Trophoblast cell (in vitro differentiated cells and primary cell): Measurements from ENCODE around the gene PKP1.

Source experiments
- DNase-seq, 2 donors: peaks; one replicate each; pipeline ENCODE4 v3.0.0-alpha.2; 2016
- H2AFZ ChIP-seq: 2 replicates; pipeline ENCODE4 v1.6.1; 2013; ENCODE audit warnings: low read length, moderate library complexity, mild to moderate bottlenecking; ENCODE audit not compliant: insufficient read depth, poor library complexity
- H2AK5ac ChIP-seq: 2 replicates; pipeline ENCODE4 v1.6.1; 2013; ENCODE audit warnings: mild to moderate bottlenecking, low read length
- H2BK120ac ChIP-seq: 2 replicates; pipeline ENCODE4 v1.6.1; 2013; ENCODE audit warnings: low read length, mild to moderate bottlenecking, moderate library complexity; ENCODE audit not compliant: insufficient read depth, poor library complexity
- H2BK12ac ChIP-seq: 2 replicates; pipeline ENCODE4 v1.6.1; 2013; ENCODE audit warnings: mild to moderate bottlenecking, low read length, moderate library complexity
- H2BK5ac ChIP-seq: 2 replicates; pipeline ENCODE4 v1.6.1; 2013; ENCODE audit warnings: low read length, low read depth, moderate library complexity, mild to moderate bottlenecking; ENCODE audit not compliant: poor library complexity
- H3K14ac ChIP-seq: 2 replicates; pipeline ENCODE4 v1.6.1; 2013; ENCODE audit warnings: mild to moderate bottlenecking, low read length
- H3K18ac ChIP-seq: 2 replicates; pipeline ENCODE4 v1.6.1; 2013; ENCODE audit warnings: mild to moderate bottlenecking, low read length
- H3K23ac ChIP-seq: 2 replicates; pipeline ENCODE4 v1.6.1; 2013; ENCODE audit warnings: low read length
- H3K27ac ChIP-seq: 2 replicates; pipeline ENCODE4 v1.5.1; 2013; ENCODE audit warnings: low read depth, mild to moderate bottlenecking, inconsistent platforms, low read length, moderate library complexity
- H3K27me3 ChIP-seq: 2 replicates; pipeline ENCODE4 v1.6.1; 2013; ENCODE audit warnings: inconsistent platforms, mild to moderate bottlenecking, low read length, moderate library complexity; ENCODE audit not compliant: insufficient read depth
- H3K36me3 ChIP-seq, 2 experiments: 1 replicate in 1 of 2; 2 replicates in 1 of 2; pipeline ENCODE4 v1.6.1; 2013; ENCODE audit warnings: low read length in 2 of 2, mild to moderate bottlenecking in 2 of 2, moderate library complexity in 1 of 2; ENCODE audit not compliant: insufficient read depth in 2 of 2, control insufficient read depth in 1 of 2
- H3K4ac ChIP-seq: 2 replicates; pipeline ENCODE4 v1.6.1; 2013; ENCODE audit warnings: low read depth, mild to moderate bottlenecking, low read length, moderate library complexity
- H3K4me1 ChIP-seq, 2 experiments: 1 replicate in 1 of 2; 2 replicates in 1 of 2; pipeline ENCODE4 v1.6.1; 2013; ENCODE audit warnings: low read length in 2 of 2, mild to moderate bottlenecking in 2 of 2, moderate library complexity in 1 of 2; ENCODE audit not compliant: insufficient read depth in 2 of 2, control insufficient read depth in 1 of 2
- H3K4me2 ChIP-seq: 2 replicates; pipeline ENCODE4 v1.6.1; 2013; ENCODE audit warnings: inconsistent platforms, mild to moderate bottlenecking, low read length, moderate library complexity
- H3K4me3 ChIP-seq: 2 replicates; pipeline ENCODE4 v1.5.1; 2013; ENCODE audit warnings: mild to moderate bottlenecking, low read depth, low read length, inconsistent platforms
- H3K79me1 ChIP-seq: one replicate; pipeline ENCODE4 v1.6.1; 2013; ENCODE audit warnings: low read length
- H3K79me2 ChIP-seq: 2 replicates; pipeline ENCODE4 v1.6.1; 2013; ENCODE audit warnings: low read length, mild to moderate bottlenecking; ENCODE audit not compliant: control insufficient read depth, insufficient read depth, poor library complexity
- H3K9ac ChIP-seq: 2 replicates; pipeline ENCODE4 v1.6.1; 2013; ENCODE audit warnings: mild to moderate bottlenecking, low read length
- H3K9me3 ChIP-seq: 2 replicates; pipeline ENCODE4 v1.6.1; 2013; ENCODE audit warnings: low read depth, mild to moderate bottlenecking, control low read depth, inconsistent platforms, low read length; ENCODE audit not compliant: insufficient read depth
- H4K12ac ChIP-seq: 2 replicates; pipeline ENCODE4 v1.6.1; 2013; ENCODE audit warnings: low read depth, mild to moderate bottlenecking, low read length, moderate library complexity
- H4K8ac ChIP-seq: 2 replicates; pipeline ENCODE4 v1.6.1; 2013; ENCODE audit warnings: low read depth, mild to moderate bottlenecking, low read length, moderate library complexity
- H4K91ac ChIP-seq: one replicate; pipeline ENCODE4 v1.6.1; 2013; ENCODE audit warnings: low read depth, mild to moderate bottlenecking, low read length, moderate library complexity
- WGBS: extraction: QIAGEN DNeasy Blood & Tissue Kit; methylation state at CpG from one replicate; pipeline ENCODE4 v1.1.7; 2013; ENCODE audit warnings: missing lambda C conversion rate; ENCODE audit not compliant: insufficient read length, insufficient coverage; ENCODE audit errors: extremely low coverage; 5-methylcytosine and 5-hydroxymethylcytosine counted together

PKP1 gene

DNA sequence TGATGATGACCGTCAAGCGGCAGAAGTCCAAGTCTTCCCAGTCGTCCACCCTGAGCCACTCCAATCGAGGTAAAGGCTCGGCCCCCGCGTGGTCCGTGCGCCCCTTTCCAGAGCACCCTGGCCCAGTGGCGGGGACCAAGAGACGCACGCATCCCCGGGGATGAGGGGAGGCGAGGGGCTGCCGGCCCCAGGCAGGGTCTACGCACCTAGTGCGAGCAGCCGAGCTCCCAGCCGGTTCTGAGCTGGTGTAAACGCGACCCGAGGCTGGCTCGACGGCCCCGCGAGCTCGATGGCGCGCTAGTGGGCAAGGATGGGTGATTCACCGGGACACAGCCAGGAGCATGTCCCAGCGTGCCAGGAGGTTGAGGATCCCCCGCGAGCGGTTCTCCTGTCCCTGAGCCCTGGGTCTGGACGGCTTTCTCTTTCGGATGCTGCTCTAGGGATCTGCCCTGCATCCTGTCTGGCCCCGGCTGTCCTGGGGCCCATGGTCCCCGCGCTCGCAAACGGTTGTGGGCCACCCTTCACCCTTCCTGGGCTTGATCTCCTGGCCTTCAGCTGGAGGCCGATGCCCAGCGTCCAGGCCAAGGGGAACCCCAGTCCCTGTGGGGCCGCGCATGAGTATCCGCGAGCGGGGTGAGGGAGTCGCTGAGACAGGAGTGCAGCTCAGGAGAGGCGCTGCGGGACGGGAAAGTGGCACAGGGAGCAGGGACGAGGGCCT, 689 bp downstream of the PKP1 start:
- Histone ChIP-seq H3K9ac (no peak overlapping the region), H3K14ac (no peak overlapping the region), H2AFZ (no peak overlapping the region), H3K27me3 (peaks cover 4% of the 10 kb centered on the region), H3K79me2 (no peaks in the 10 kb centered on the region), H3K4me1 (peaks cover 3 to 24% of the 10 kb centered on the region in 2 experiments), H3K23ac (no peak overlapping the region), H3K18ac (no peak overlapping the region), H3K79me1 (no peaks in the 10 kb centered on the region), H3K4ac (no peak overlapping the region), H4K8ac (no peak overlapping the region), H2BK5ac (no peak overlapping the region), H2BK12ac (peak overlapping the region; percentile 34), H4K91ac (peak overlapping the region; percentile 39), H3K4me2 (peak overlapping the region; percentile 53), H4K12ac (no peak overlapping the region), H2BK120ac (peak overlapping the region; percentile 23), H2AK5ac (no peak overlapping the region), H3K4me3 (no peak overlapping the region), H3K9me3 (peaks cover 12% of the 10 kb centered on the region), H3K36me3 (no peaks in the 10 kb centered on the region), H3K27ac (no peak overlapping the region)
- no peak for DNase-seq
- no CpG with 5 or more reads among the region's 53 CpGs for WGBS

DNA sequence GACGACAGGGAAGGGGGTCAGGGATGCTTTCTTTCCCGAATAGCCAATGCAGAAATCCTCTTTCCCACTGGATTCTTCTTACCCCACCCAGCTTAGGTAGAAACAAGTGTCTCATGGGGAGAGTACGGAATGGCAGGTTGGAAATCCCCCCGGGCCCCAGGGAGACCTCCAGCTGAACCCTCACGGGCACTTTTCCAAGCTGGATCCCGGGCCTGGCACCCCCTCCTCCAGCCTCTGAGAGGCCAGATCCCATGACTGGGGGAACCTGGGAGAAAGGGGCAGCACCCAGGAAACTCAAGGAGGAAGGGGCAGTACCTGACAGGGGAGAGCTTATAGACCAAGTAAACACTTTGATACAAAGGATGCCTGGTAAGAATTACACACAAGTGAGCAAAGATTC, 1.3 kb downstream of the PKP1 start:
- WGBS = no CpG with 5 or more reads among the region's 6 CpGs
- no peak overlapping the region for H2BK5ac ChIP-seq
- H4K8ac ChIP-seq = no peak overlapping the region
- no peak overlapping the region for H2BK120ac ChIP-seq
- H4K12ac ChIP-seq = no peak overlapping the region
- no peak overlapping the region for H3K27ac ChIP-seq
- H3K4me3 ChIP-seq = no peak overlapping the region
- no peak for DNase-seq
- peaks cover 4% of the 10 kb centered on the region for H3K27me3 ChIP-seq
- H2BK12ac ChIP-seq = peak overlapping the region; percentile 34
- H4K91ac ChIP-seq = peak overlapping the region; percentile 39
- no peak overlapping the region for H3K18ac ChIP-seq
- no peaks in the 10 kb centered on the region for H3K79me2 ChIP-seq
- H3K9ac ChIP-seq = no peak overlapping the region
- H3K79me1 ChIP-seq = no peaks in the 10 kb centered on the region
- no peak overlapping the region for H2AFZ ChIP-seq
- no peak overlapping the region for H2AK5ac ChIP-seq
- no peak overlapping the region for H3K14ac ChIP-seq
- peaks cover 12% of the 10 kb centered on the region for H3K9me3 ChIP-seq
- no peak overlapping the region for H3K4ac ChIP-seq
- no peak overlapping the region for H3K4me2 ChIP-seq
- H3K4me1 ChIP-seq = peaks cover 8 to 29% of the 10 kb centered on the region in 2 experiments
- H3K36me3 ChIP-seq = no peaks in the 10 kb centered on the region
- H3K23ac ChIP-seq = no peak overlapping the region

DNA sequence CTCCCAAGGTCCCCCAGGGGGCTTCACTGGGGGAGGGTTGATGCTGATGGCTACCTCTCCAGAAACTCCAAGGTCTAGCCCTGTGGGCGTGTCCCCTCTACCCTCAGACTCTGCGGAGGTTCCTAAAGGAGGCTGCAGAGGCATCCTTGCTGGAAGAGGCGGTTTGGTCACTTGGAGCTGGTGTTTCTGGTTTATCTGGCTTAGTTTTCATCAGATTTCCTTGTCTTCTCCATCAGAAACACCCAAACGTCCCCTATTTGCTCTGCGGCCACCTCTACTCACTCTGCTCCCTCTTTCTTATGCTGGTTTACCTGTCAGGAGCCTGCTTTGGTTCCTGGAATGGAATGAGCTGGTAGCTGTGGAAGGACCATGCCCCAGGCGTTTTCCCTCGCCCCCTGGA, 2.5 kb downstream of the PKP1 start:
- Histone ChIP-seq H2BK12ac (no peak overlapping the region), H3K18ac (no peak overlapping the region), H2AFZ (no peak overlapping the region), H4K91ac (no peak overlapping the region), H3K4me3 (no peak overlapping the region), H3K79me1 (no peaks in the 10 kb centered on the region), H3K23ac (no peak overlapping the region), H3K4me1 (peaks cover 15 to 33% of the 10 kb centered on the region in 2 experiments), H3K9ac (no peak overlapping the region), H3K79me2 (no peaks in the 10 kb centered on the region), H3K4me2 (no peak overlapping the region), H3K4ac (no peak overlapping the region), H3K27me3 (peaks cover 4% of the 10 kb centered on the region), H4K12ac (no peak overlapping the region), H2AK5ac (no peak overlapping the region), H2BK5ac (no peak overlapping the region), H3K14ac (no peak overlapping the region), H4K8ac (no peak overlapping the region), H2BK120ac (no peak overlapping the region), H3K36me3 (no peaks in the 10 kb centered on the region), H3K27ac (no peak overlapping the region), H3K9me3 (peaks cover 12% of the 10 kb centered on the region)
- no CpG with 5 or more reads among the region's 7 CpGs for whole genome bisulfite sequencing
- DNase-seq = peak; percentile 96 to 99

DNA sequence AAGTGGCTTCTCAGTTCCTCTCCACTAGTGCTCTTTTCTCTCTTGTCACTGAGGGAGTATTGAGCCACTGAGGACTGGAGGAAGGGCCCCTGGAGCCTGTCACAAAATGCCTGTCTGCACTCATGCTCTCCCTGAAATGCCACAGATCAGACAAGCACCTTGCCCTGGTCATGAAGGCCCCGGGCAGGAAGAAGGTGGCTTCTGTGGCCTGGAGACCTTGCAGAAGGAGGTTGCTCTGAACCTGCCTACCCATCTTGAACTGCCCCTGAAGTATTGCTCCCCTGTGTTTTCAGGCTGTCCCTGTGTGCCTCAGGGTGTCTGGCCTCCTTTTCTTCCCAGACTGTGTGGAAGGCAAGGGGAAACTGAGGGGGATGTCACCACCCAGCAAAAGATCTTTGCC, 3.1 kb downstream of the PKP1 start:
- WGBS = no CpG with 5 or more reads among the region's 1 CpG
- Histone ChIP-seq H2BK5ac (peak overlapping the region; percentile 59), H3K27ac (peak overlapping the region; percentile 29), H3K23ac (no peak overlapping the region), H3K27me3 (peaks cover 4% of the 10 kb centered on the region), H3K4me3 (no peak overlapping the region), H3K9me3 (peaks cover 12% of the 10 kb centered on the region), H4K12ac (no peak overlapping the region), H3K4me1 (peaks cover 15 to 33% of the 10 kb centered on the region in 2 experiments), H3K79me2 (no peaks in the 10 kb centered on the region), H2BK12ac (peak overlapping the region; percentile 1), H2AFZ (no peak overlapping the region), H4K91ac (peak overlapping the region; percentile 16), H4K8ac (no peak overlapping the region), H2BK120ac (no peak overlapping the region), H3K79me1 (no peaks in the 10 kb centered on the region), H3K14ac (no peak overlapping the region), H3K9ac (no peak overlapping the region), H3K4me2 (no peak overlapping the region), H3K4ac (no peak overlapping the region), H3K36me3 (no peaks in the 10 kb centered on the region), H3K18ac (no peak overlapping the region), H2AK5ac (no peak overlapping the region)
- DNase-seq = peak in 1 of 2 donors; percentile 39
